Gastroesophageal sphincter (tissue), 4 donors: ENCODE data around the gene STK32B. TPM values are rescaled to one million over a fixed set of nuclear protein-coding genes. Genes with fewer than 3 reads are reported as not detected.

ENCODE experiments used
- ATAC-seq: fragments of 150-250 bp; one replicate; pipeline ENCODE4 v1.9.1; 2016; ENCODE audit warnings: mild to moderate bottlenecking, moderate library complexity
- H3K27ac ChIP-seq, 4 donors: fragments of 200-600 bp; sonication (generic) in 3 of 4; 1 replicate in 3 of 4; 2 replicates in 1 of 4; pipeline ENCODE4 v1.5.1; 2016 to 2019
- H3K27me3 ChIP-seq: fragments of 200-600 bp; sonication (generic); one replicate; pipeline ENCODE4 v1.5.1; 2019
- H3K36me3 ChIP-seq, 2 donors: fragments of 200-600 bp; sonication (generic); one replicate each; pipeline ENCODE4 v1.5.1; 2019; ENCODE audit warnings: control low read depth in 1 of 2
- H3K4me1 ChIP-seq, 3 donors: fragments of 200-600 bp; sonication (generic); 1 replicate in 2 of 3; 2 replicates in 1 of 3; pipeline ENCODE4 v1.5.1; 2016 to 2019; ENCODE audit warnings: control low read depth in 2 of 3
- H3K4me3 ChIP-seq, 2 donors: fragments of 200-600 bp; sonication (generic); one replicate each; pipeline ENCODE4 v1.5.1; 2019; ENCODE audit warnings: mild to moderate bottlenecking in 1 of 2, moderate library complexity in 1 of 2
- H3K9me3 ChIP-seq, 3 donors: fragments of 200-600 bp; sonication (generic); one replicate each; pipeline ENCODE4 v1.5.1; 2017 to 2019; ENCODE audit warnings: control low read depth in 2 of 3
- CTCF ChIP-seq, 4 experiments: fragments of 200-600 bp in 2 of 4; fragments of 450-650 bp in 2 of 4; sonication (generic) in 1 of 4; IDR thresholded peaks; one replicate each; pipeline ENCODE4 v1.5.1; 2017 to 2019; ENCODE audit warnings: antibody characterized with exemption in 4 of 4, mild to moderate bottlenecking in 2 of 4, moderate library complexity in 2 of 4
- EP300 ChIP-seq: sonication (generic); formaldehyde crosslinking; IDR thresholded peaks from one replicate; pipeline ENCODE4 v1.6.1; 2017; ENCODE audit warnings: antibody characterized with exemption, mild to moderate bottlenecking
- POLR2A ChIP-seq, 2 donors: fragments of 450-650 bp; IDR thresholded peaks; one replicate each; pipeline ENCODE4 v1.6.1; 2017; ENCODE audit warnings: antibody characterized with exemption in 2 of 2, mild to moderate bottlenecking in 2 of 2, moderate library complexity in 1 of 2
- POLR2AphosphoS5 ChIP-seq: sonication (generic); formaldehyde crosslinking; IDR thresholded peaks from one replicate; pipeline ENCODE4 v1.6.1; 2017; ENCODE audit warnings: antibody characterized with exemption
- WGBS, 2 donors: methylation state at CpG; one replicate each; pipeline ENCODE4 v1.1.5; 2018; ENCODE audit warnings: low coverage in 1 of 2; 5-methylcytosine and 5-hydroxymethylcytosine counted together
- total RNA-seq, 4 donors: library from RNA; depleted of rRNA; stranded (reverse); fragments of >200 nt; gene quantifications; one replicate each; pipeline ENCODE4 v1.1.0, GENCODE V29; 2016

Gene STK32B
- total RNA-seq, 4 donors from 2014 or later = 1.9 to 5.3 (median 2.4) TPM

DNA sequence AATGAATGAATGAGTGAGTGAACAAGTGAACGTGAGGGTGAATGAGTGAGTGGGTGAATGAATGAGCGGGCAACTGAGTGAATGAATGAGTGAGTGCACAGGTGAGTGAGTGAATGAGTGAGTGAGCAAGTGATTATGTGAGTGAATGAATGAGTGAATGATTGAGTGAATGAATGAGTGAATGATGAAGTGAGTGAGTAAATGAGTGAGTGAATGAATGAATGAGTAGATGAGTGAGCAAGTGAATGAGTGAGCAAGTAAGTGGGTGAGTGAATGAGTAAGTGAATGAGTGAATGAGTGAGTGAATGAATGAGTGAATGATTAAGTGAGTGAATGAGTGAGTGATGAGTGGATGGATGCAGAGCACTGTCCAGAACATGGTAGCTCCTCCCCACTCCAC lies 205.8 kb downstream of the STK32B start:
- TF ChIP-seq EP300 = no peak
- no peaks in the 10 kb centered on the region for H3K9me3 ChIP-seq
- no peak overlapping the region for H3K4me3 ChIP-seq
- no peaks in the 10 kb centered on the region for H3K36me3 ChIP-seq
- no peak overlapping the region for H3K27ac ChIP-seq
- no peaks in the 10 kb centered on the region for H3K27me3 ChIP-seq
- no peaks in the 10 kb centered on the region for H3K4me1 ChIP-seq
- WGBS, 2 donors = 92 to 96% methylated on average over 2 of the region's 2 CpGs
- no peak for ATAC-seq

DNA sequence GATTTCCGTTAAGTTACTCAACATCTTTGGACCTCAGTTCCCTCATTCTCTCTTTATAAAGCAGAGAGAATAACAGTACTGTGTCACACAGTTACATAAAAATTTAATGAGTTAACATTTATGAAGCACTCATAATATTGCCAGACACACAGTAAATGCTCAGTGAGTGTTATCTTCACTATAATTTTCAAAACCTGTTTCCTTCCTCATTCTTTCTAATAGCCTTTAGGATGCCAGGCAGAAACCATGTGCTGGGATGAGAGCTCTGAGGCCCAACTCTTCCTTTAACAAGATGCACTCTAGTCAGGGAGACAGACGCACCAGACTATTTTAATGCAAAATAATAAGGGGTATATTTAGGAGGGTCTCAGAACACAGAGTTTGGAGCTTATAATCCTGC lies 208.2 kb downstream of the STK32B start:
- no peaks in the 10 kb centered on the region for H3K27me3 ChIP-seq
- no peaks in the 10 kb centered on the region for H3K9me3 ChIP-seq
- no peak for ATAC-seq
- no peaks in the 10 kb centered on the region for H3K4me1 ChIP-seq
- H3K27ac ChIP-seq = no peak overlapping the region
- TF ChIP-seq EP300 (no peak), POLR2AphosphoS5 (no peak), CTCF (IDR thresholded peaks at IDR 0.05) (no peak), POLR2A (IDR thresholded peaks at IDR 0.05) (no peak)
- H3K36me3 ChIP-seq = no peaks in the 10 kb centered on the region
- H3K4me3 ChIP-seq = no peak overlapping the region
- 77% methylated on average over 2 of the region's 2 CpGs for WGBS, 2 donors

- Histone ChIP-seq H3K36me3 (no peaks in the 10 kb centered on the region), H3K4me1 (no peaks in the 10 kb centered on the region), H3K4me3 (no peak overlapping the region), H3K27me3 (no peaks in the 10 kb centered on the region), H3K9me3 (no peaks in the 10 kb centered on the region), H3K27ac (no peak overlapping the region)
- TF ChIP-seq CTCF (IDR thresholded peaks at IDR 0.05) (no peak), POLR2A (IDR thresholded peaks at IDR 0.05) (no peak), EP300 (no peak), POLR2AphosphoS5 (no peak)
- no peak for ATAC-seq
- 80 to 96% methylated on average over 5 to 6 of the region's 6 CpGs for whole genome bisulfite sequencing, 2 donors
Measured at GRCh38 chr4:5260121-5260520, 208.8 kb downstream of the STK32B start.

GRCh38 chr4:5261866-5262265 lies 210.6 kb downstream of the STK32B start:
- 90 to 93% methylated on average over 4 of the region's 4 CpGs for WGBS, 2 donors
- no peak overlapping the region for H3K4me3 ChIP-seq
- H3K36me3 ChIP-seq = no peaks in the 10 kb centered on the region
- H3K27ac ChIP-seq = no peak overlapping the region
- H3K9me3 ChIP-seq = no peaks in the 10 kb centered on the region
- TF ChIP-seq POLR2A (IDR thresholded peaks at IDR 0.05) = no peak
- TF ChIP-seq CTCF (IDR thresholded peaks at IDR 0.05) = no peak
- no peak for TF ChIP-seq POLR2AphosphoS5
- TF ChIP-seq EP300 = no peak
- no peak for ATAC-seq
- no peaks in the 10 kb centered on the region for H3K4me1 ChIP-seq
- no peaks in the 10 kb centered on the region for H3K27me3 ChIP-seq

DNA sequence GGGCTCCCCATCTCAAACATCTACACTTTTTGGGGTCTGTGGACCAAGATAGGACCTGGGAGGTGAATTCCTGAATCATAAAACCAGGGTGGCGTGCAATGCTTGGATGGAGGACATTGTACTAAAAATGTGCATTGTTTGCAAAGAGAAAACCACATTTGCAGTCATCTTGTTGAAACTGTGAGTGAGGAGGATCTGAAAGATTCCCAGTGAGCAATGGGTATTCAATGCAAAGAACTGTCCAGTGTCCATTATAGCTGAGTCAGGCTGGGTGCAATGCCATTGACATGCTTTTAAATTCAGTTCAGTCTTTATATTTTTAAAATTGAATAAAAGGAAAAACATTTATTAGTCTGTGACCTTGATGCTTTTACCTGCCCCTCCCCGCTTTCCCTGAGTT lies 215.7 kb downstream of the STK32B start:
- Histone ChIP-seq H3K9me3 (no peaks in the 10 kb centered on the region), H3K4me3 (no peak overlapping the region), H3K27me3 (no peaks in the 10 kb centered on the region), H3K27ac (no peak overlapping the region), H3K36me3 (no peaks in the 10 kb centered on the region), H3K4me1 (no peaks in the 10 kb centered on the region)
- ATAC-seq = no peak
- 60 to 83% methylated on average over 1 to 2 of the region's 2 CpGs for WGBS, 2 donors
- TF ChIP-seq POLR2AphosphoS5 (no peak), CTCF (IDR thresholded peaks at IDR 0.05) (no peak), POLR2A (IDR thresholded peaks at IDR 0.05) (no peak), EP300 (no peak)
